PC-3 (cell line): ENCODE results near the gene CARMIL1. TPM values are rescaled to one million over a fixed set of nuclear protein-coding genes. Genes with fewer than 3 reads are reported as not detected.

Experiments
- ATAC-seq: fragments of 200-7000 bp; cut with Tn5 transposase; 2 replicates; pipeline ENCODE4 v1.9.1; 2020; ENCODE audit warnings: mild to moderate bottlenecking, moderate library complexity
- BruUV-seq: library from RNA; stranded (reverse); fragments of 400-500 nt; replicated peaks from 2 replicates; lab custom pipeline; 2021; lab: Mats Ljungman, UMichigan
- CTCF ChIA-PET: fragments of 300-600 bp; sonication (Branson Sonifier 250); formaldehyde crosslinking; loops from one replicate; lab custom pipeline; 2022; ENCODE audit warnings: antibody characterized with exemption; lab: Charles Lee
- POLR2A ChIA-PET: fragments of 300-600 bp; sonication (Branson Sonifier 250); formaldehyde crosslinking; loops from one replicate; lab custom pipeline; 2022; ENCODE audit warnings: antibody characterized with exemption; ENCODE audit not compliant: unreplicated experiment; lab: Charles Lee
- DNase-seq: peaks from one replicate; pipeline ENCODE4 v3.0.0-alpha.2; 2015
- H2AFZ ChIP-seq: fragments of 300-600 bp; sonication (generic); 2 replicates; pipeline ENCODE4 v1.6.0; 2016; ENCODE audit warnings: antibody characterized with exemption, low read length
- H3F3A ChIP-seq: fragments of 300-600 bp; sonication (generic); one replicate; pipeline ENCODE4 v1.6.0; 2017; ENCODE audit warnings: antibody characterized with exemption, low read length, control low read depth, mild to moderate bottlenecking; ENCODE audit not compliant: unreplicated experiment
- H3K27ac ChIP-seq: fragments of 300-600 bp; sonication (generic); 2 replicates; pipeline ENCODE4 v1.5.1; 2016; ENCODE audit warnings: mild to moderate bottlenecking, low read length
- H3K27me3 ChIP-seq: fragments of 300-600 bp; sonication (generic); 2 replicates; pipeline ENCODE4 v1.6.1; 2016; ENCODE audit warnings: low read length, mixed read lengths
- H3K36me3 ChIP-seq: fragments of 300-600 bp; sonication (generic); 2 replicates; pipeline ENCODE4 v1.6.1; 2016; ENCODE audit warnings: low read depth, mixed run types, low read length, mixed read lengths
- H3K4me1 ChIP-seq: fragments of 300-600 bp; sonication (generic); 2 replicates; pipeline ENCODE4 v1.5.1; 2016; ENCODE audit warnings: low read length; ENCODE audit not compliant: insufficient read depth
- H3K4me2 ChIP-seq: fragments of 300-600 bp; sonication (generic); 2 replicates; pipeline ENCODE4 v1.6.0; 2016; ENCODE audit warnings: low read length
- H3K4me3 ChIP-seq: fragments of 300-600 bp; sonication (generic); 2 replicates; pipeline ENCODE4 v1.5.1; 2016; ENCODE audit warnings: mild to moderate bottlenecking, low read length, mixed read lengths
- H3K79me2 ChIP-seq: fragments of 300-600 bp; sonication (generic); 2 replicates; pipeline ENCODE4 v1.6.1; 2017; ENCODE audit warnings: low read length, mixed read lengths
- H3K9ac ChIP-seq: fragments of 300-600 bp; sonication (generic); 2 replicates; pipeline ENCODE4 v1.6.0; 2016; ENCODE audit warnings: mild to moderate bottlenecking, low read length
- H3K9me2 ChIP-seq: fragments of 300-600 bp; sonication (generic); replicated peaks from 2 replicates; pipeline ENCODE4 v1.6.1; 2016; ENCODE audit warnings: mixed run types, low read length, mixed read lengths
- H3K9me3 ChIP-seq: fragments of 300-600 bp; sonication (generic); 2 replicates; pipeline ENCODE4 v1.6.1; 2016; ENCODE audit warnings: low read length, mixed read lengths
- H4K20me1 ChIP-seq: fragments of 300-600 bp; sonication (generic); 2 replicates; pipeline ENCODE4 v1.6.1; 2016; ENCODE audit warnings: low read length, mixed read lengths
- CTCF ChIP-seq: fragments of 300-600 bp; sonication (generic); conservative IDR thresholded peaks from 2 replicates; pipeline ENCODE4 v1.5.1; 2017; ENCODE audit warnings: antibody characterized with exemption, low read depth, mild to moderate bottlenecking, low read length
- EZH2 ChIP-seq: fragments of 300-600 bp; sonication (generic); IDR thresholded peaks from one replicate; pipeline ENCODE4 v1.6.1; 2017; ENCODE audit warnings: antibody characterized with exemption, mild to moderate bottlenecking, low read length; ENCODE audit not compliant: unreplicated experiment
- EZH2phosphoT487 ChIP-seq: fragments of 300-600 bp; sonication (generic); IDR thresholded peaks from 2 replicates; pipeline ENCODE4 v1.6.1; 2018; ENCODE audit warnings: mild to moderate bottlenecking, antibody characterized with exemption, low read length, borderline replicate concordance
- intact Hi-C: fragments of 100-400 bp; cut with micrococcal nuclease; formaldehyde crosslinking; loops from 2 replicates; pipeline ENCODE4 v1.9.0; 2023
- total RNA-seq: library from RNA; depleted of rRNA; stranded (reverse); fragments of >200 nt; gene quantifications from 2 replicates; pipeline ENCODE4 v1.2.3, GENCODE V29; 2014

The CARMIL1 gene
- total RNA-seq, 1 experiment from 2014 or later = 22.0 TPM

DNA sequence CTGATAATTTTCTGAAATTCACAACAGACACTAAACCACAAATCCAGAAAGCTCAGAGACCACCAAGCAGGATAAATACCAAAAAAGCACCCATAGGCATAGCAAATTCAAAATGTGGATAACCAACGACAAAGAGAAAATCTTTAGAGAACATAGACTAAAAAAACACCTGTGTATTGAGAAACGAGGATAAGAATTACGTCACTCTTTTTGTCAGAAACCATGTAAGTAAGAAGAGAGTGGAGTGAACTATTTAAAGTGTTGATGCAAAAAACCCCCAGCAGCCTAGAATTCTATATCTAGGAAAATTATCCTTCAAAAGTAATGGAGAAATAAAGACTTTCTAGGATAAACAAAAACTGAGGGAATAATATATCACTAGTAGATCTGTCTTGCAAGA, 245.9 kb downstream of the CARMIL1 start:
- Histone ChIP-seq H3K79me2 (no peaks in the 10 kb centered on the region), H3K9me2 (no peaks in the 10 kb centered on the region), H3F3A (no peaks in the 10 kb centered on the region), H3K9me3 (no peaks in the 10 kb centered on the region), H3K27me3 (no peaks in the 10 kb centered on the region), H4K20me1 (no peaks in the 10 kb centered on the region), H3K9ac (no peak overlapping the region), H3K36me3 (peaks cover 5% of the 10 kb centered on the region; the same call in 1 of the 2 replicates), H3K4me1 (no peaks in the 10 kb centered on the region), H3K27ac (no peak overlapping the region), H3K4me3 (no peak overlapping the region), H2AFZ (no peak overlapping the region), H3K4me2 (no peak overlapping the region)
- no peak for TF ChIP-seq EZH2phosphoT487
- TF ChIP-seq EZH2 = no peak
- TF ChIP-seq CTCF = no peak
- ChIA-PET CTCF (no interaction called here), POLR2A (interaction anchor here (0.7 kb wide), 1 partner anchor 189 kb away, joined by 4 read pairs; no protein-coding TSS in a partner anchor)
- DNase-seq (no peak), ATAC-seq (no peak)
- no TSS peak for BruUV-seq
- intact Hi-C loops = no loop called here

DNA sequence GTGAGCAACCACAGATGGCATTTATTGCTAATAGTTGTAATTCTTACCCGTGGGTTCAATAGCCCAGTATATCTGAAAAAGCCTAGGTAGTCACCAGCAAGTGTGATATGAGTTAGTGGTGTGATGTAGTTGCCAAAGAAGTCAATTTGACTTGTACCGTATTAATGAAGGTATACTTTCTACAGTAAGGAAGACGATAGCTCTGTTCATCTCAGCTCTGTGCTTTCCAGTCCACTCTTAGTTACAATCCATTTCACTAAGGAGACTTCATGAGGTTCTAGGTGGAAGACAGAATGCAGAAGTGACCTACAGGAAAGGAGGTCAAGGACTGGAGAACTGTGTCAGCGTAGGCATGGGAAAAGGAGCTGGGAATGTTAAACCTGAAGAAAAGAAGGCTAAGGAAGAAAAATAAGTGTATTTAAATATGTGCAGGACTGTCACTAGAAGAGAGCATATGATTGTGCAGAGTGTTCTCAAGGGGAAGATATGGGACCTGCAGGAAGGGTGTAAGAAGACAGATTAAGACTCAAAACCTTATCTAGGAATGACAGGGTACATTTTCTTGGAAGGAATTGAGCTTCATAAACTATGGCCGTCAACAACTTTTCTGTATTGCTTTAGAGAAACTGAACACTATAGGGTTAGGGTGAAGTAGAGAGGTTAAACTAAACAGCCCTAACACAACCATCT, 255.9 kb downstream of the CARMIL1 start:
- no peaks in the 10 kb centered on the region for H3K9me2 ChIP-seq
- H3K4me1 ChIP-seq = no peaks in the 10 kb centered on the region
- TF ChIP-seq EZH2 (no peak), EZH2phosphoT487 (no peak), CTCF (no peak)
- ChIA-PET CTCF (no interaction called here), POLR2A (interaction anchor here (0.6 kb wide), 1 partner anchor 561 kb away, joined by 5 read pairs; no protein-coding TSS in a partner anchor)
- H3F3A ChIP-seq = no peaks in the 10 kb centered on the region
- H2AFZ ChIP-seq = no peak overlapping the region
- ATAC-seq (no peak), DNase-seq (no peak)
- BruUV-seq = no TSS peak
- intact Hi-C loops = no loop called here
- no peak overlapping the region for H3K4me3 ChIP-seq
- H3K27ac ChIP-seq = no peak overlapping the region
- H3K9ac ChIP-seq = no peak overlapping the region
- H3K9me3 ChIP-seq = no peaks in the 10 kb centered on the region
- no peaks in the 10 kb centered on the region for H3K79me2 ChIP-seq
- H3K4me2 ChIP-seq = no peak overlapping the region
- no peaks in the 10 kb centered on the region for H3K36me3 ChIP-seq
- no peaks in the 10 kb centered on the region for H4K20me1 ChIP-seq
- H3K27me3 ChIP-seq = no peaks in the 10 kb centered on the region

GRCh38 chr6:25535632-25536225, 256.6 kb downstream of the CARMIL1 start:
- POLR2A ChIA-PET = interaction anchor here (0.6 kb wide), 1 partner anchor 560 kb away, joined by 5 read pairs; no protein-coding TSS in a partner anchor
- Histone ChIP-seq H3K9ac (no peak overlapping the region), H3K9me3 (no peaks in the 10 kb centered on the region), H3K4me1 (no peaks in the 10 kb centered on the region), H3K9me2 (no peaks in the 10 kb centered on the region), H2AFZ (no peak overlapping the region), H3K27me3 (no peaks in the 10 kb centered on the region), H3K27ac (no peak overlapping the region), H3K79me2 (no peaks in the 10 kb centered on the region), H3F3A (no peaks in the 10 kb centered on the region), H3K4me2 (no peak overlapping the region), H3K36me3 (no peaks in the 10 kb centered on the region), H4K20me1 (no peaks in the 10 kb centered on the region), H3K4me3 (no peak overlapping the region)
- CTCF ChIA-PET = no interaction called here
- BruUV-seq = no TSS peak
- TF ChIP-seq EZH2 (no peak), EZH2phosphoT487 (no peak), CTCF (no peak)
- intact Hi-C loops = no loop called here
- DNase-seq = no peak
- no peak for ATAC-seq
